HepG2 (cell line): ENCODE measurements around the gene PLEKHG5. TPM values are rescaled to one million over a fixed set of nuclear protein-coding genes. Genes with fewer than 3 reads are reported as not detected.

Source experiments
- ATAC-seq: fragments of 200-7000 bp; cut with Tn5 transposase; 3 replicates; pipeline ENCODE4 v1.9.1; 2020; ENCODE audit warnings: mild to moderate bottlenecking, moderate library complexity
- BruUV-seq: library from RNA; stranded (reverse); fragments of 400-500 nt; replicated peaks from 2 replicates; lab custom pipeline; 2021; lab: Mats Ljungman, UMichigan
- CTCF ChIA-PET: fragments of 300-600 bp; formaldehyde crosslinking; extraction: SDS; loops from one replicate; lab custom pipeline; 2021; ENCODE audit warnings: low total read pairs, inconsistent platforms, low intra/inter-chr PET ratio; lab: Yijun Ruan, JAX
- POLR2A ChIA-PET: fragments of 350-600 bp; sonication (Branson Sonifier 250); formaldehyde crosslinking; loops from one replicate; lab custom pipeline; 2020; ENCODE audit warnings: antibody characterized with exemption, inconsistent platforms; lab: Yijun Ruan, JAX
- DNase-seq: peaks from one replicate; pipeline ENCODE4 v3.0.0-alpha.2; 2015; ENCODE audit warnings: low spot score
- FAIRE-seq: peaks from 3 replicates; lab custom pipeline; 2011; peaks lifted over from hg19 to GRCh38; lab: Jason Lieb, UNC
- H2AFZ ChIP-seq: one replicate; pipeline ENCODE4 v1.6.1; 2011; ENCODE audit warnings: low read length, inconsistent platforms
- H3K27ac ChIP-seq: fragments of 300-600 bp; 3 replicates; pipeline ENCODE4 v1.8.0; 2011; ENCODE audit warnings: mixed run types, mild to moderate bottlenecking, mixed read lengths, low read length, inconsistent platforms; ENCODE audit not compliant: insufficient read depth; ENCODE audit errors: extremely low read length
- H3K27me3 ChIP-seq, 2 experiments: fragments of 200-600 bp in 1 of 2; 2 replicates in 1 of 2; 3 replicates in 1 of 2; pipeline versions ENCODE4 v1.6.0 to v1.8.0; 2011; ENCODE audit warnings: low read length in 2 of 2, mild to moderate bottlenecking in 2 of 2, moderate library complexity in 2 of 2, inconsistent platforms in 1 of 2; ENCODE audit not compliant: insufficient read depth in 2 of 2, control insufficient read depth in 1 of 2
- H3K36me3 ChIP-seq, 2 experiments: fragments of 200-600 bp in 1 of 2; replicated peaks in 1 of 2; 2 replicates in 1 of 2; 3 replicates in 1 of 2; pipeline versions ENCODE4 v1.5.1 to v1.8.0; 2011; ENCODE audit warnings: low read length in 2 of 2, inconsistent platforms in 1 of 2; ENCODE audit not compliant: insufficient read depth in 2 of 2, control insufficient read depth in 1 of 2
- H3K4me1 ChIP-seq: 2 replicates; pipeline ENCODE4 v1.5.1; 2012; ENCODE audit warnings: low read length, inconsistent platforms; ENCODE audit not compliant: insufficient read depth
- H3K4me2 ChIP-seq: 2 replicates; pipeline ENCODE4 v1.6.0; 2011; ENCODE audit warnings: low read depth, low read length, inconsistent platforms
- H3K4me3 ChIP-seq, 3 experiments: fragments of 200-600 bp in 1 of 3; sonication (generic), shearing (Covaris generic) in 1 of 3; replicated peaks in 1 of 3; 2 replicates each; pipeline ENCODE4 v1.5.1; 2011 to 2016; ENCODE audit warnings: low read length in 3 of 3, inconsistent platforms in 2 of 3, low read depth in 2 of 3, mild to moderate bottlenecking in 2 of 3, control low read depth in 1 of 3, mixed read lengths in 1 of 3; ENCODE audit not compliant: insufficient read depth in 1 of 3
- H3K79me2 ChIP-seq: one replicate; pipeline ENCODE4 v1.6.1; 2011; ENCODE audit warnings: low read length, inconsistent platforms; ENCODE audit not compliant: insufficient read depth
- H3K9ac ChIP-seq: 2 replicates; pipeline ENCODE4 v1.6.0; 2011; ENCODE audit warnings: mild to moderate bottlenecking, low read depth, low read length, inconsistent platforms; ENCODE audit not compliant: insufficient read depth
- H3K9me3 ChIP-seq: 2 replicates; pipeline ENCODE4 v1.5.1; 2012; ENCODE audit warnings: mild to moderate bottlenecking, low read length
- H4K20me1 ChIP-seq: 2 replicates; pipeline ENCODE4 v1.6.0; 2011; ENCODE audit warnings: inconsistent platforms, mild to moderate bottlenecking, low read length, moderate library complexity; ENCODE audit not compliant: insufficient read depth
- ELF4 ChIP-seq: sonication (generic); formaldehyde crosslinking; IDR thresholded peaks from 2 replicates; pipeline ENCODE4 v1.5.0; 2020; ENCODE audit warnings: missing genetic modification reagents, mild to moderate bottlenecking, moderate library complexity, borderline replicate concordance
- HOMEZ ChIP-seq: IDR thresholded peaks from 2 replicates; pipeline ENCODE4 v1.6.1; 2016; ENCODE audit warnings: low read depth
- TOE1 ChIP-seq: sonication (generic); formaldehyde crosslinking; IDR thresholded peaks from 2 replicates; pipeline ENCODE4 v1.4.0; 2020; ENCODE audit warnings: mild to moderate bottlenecking, missing genetic modification reagents
- ZNF280D ChIP-seq: sonication (generic); formaldehyde crosslinking; IDR thresholded peaks from 2 replicates; pipeline ENCODE4 v1.5.1; 2020; ENCODE audit warnings: mild to moderate bottlenecking, missing genetic modification reagents
- ZNF33B ChIP-seq: sonication (generic); formaldehyde crosslinking; IDR thresholded peaks from 2 replicates; pipeline ENCODE4 v1.5.1; 2020; ENCODE audit warnings: mild to moderate bottlenecking, missing genetic modification reagents
- ZNF607 ChIP-seq: sonication (generic); formaldehyde crosslinking; IDR thresholded peaks from 2 replicates; pipeline ENCODE4 v1.5.1; 2020; ENCODE audit warnings: missing genetic modification reagents, mild to moderate bottlenecking, borderline replicate concordance
- WGBS: methylation state at CpG from one replicate; pipeline ENCODE4 v1.1.6; 2017; ENCODE audit warnings: low lambda C conversion rate; 5-methylcytosine and 5-hydroxymethylcytosine counted together
- in situ Hi-C: cut with HindIII; loops from 2 replicates; pipeline ENCODE4 v1.10.0; 2017; ENCODE audit warnings: low pct_unique_long_range_greater_than_20kb; ENCODE audit not compliant: extremely low pct_ligation_motif_present
- intact Hi-C: fragments of 100-400 bp; cut with micrococcal nuclease; formaldehyde crosslinking; loops from one replicate; pipeline ENCODE4 v1.10.0; 2022; ENCODE audit not compliant: unreplicated experiment
- polyA plus RNA-seq, 8 experiments: library from polyadenylated mRNA; depleted of rRNA in 3 of 8; stranded (reverse) in 7 of 8; unstranded in 1 of 8; fragments of >200 nt; fragmentation: Illumina TruSeq in 4 of 8; extraction: Trizol in 4 of 8; gene quantifications; 2 replicates each; pipeline versions ENCODE4 v1.2.1 to v1.2.3, GENCODE V29; 2011 to 2016; ENCODE audit warnings: low read depth in 4 of 8, missing spikeins in 1 of 8, mixed read lengths in 1 of 8; ENCODE audit not compliant: insufficient read depth in 1 of 8
- total RNA-seq, 5 experiments: library from RNA; depleted of rRNA; stranded (reverse); fragments of >200 nt; fragmentation: Illumina TruSeq; extraction: Trizol; gene quantifications; 2 replicates each; pipeline ENCODE4 v1.2.3, GENCODE V29; 2016; ENCODE audit warnings: low read depth in 1 of 5

The PLEKHG5 gene
- total and polyA plus RNA-seq, 2 of the 13 experiments (the other 11 are each of a cell fraction or from before 2014, with no cell fraction given), result 1.9 to 3.5 TPM

- TF ChIP-seq ZNF280D (CRISPR knock-in tag) (no peak), ZNF33B (CRISPR knock-in tag) (no peak), HOMEZ (CRISPR knock-in tag) (no peak), ZNF607 (CRISPR knock-in tag) (no peak), ELF4 (CRISPR knock-in tag) (no peak)
These were observed 37.0 kb upstream of the PLEKHG5 start (continued) for GRCh38 chr1:6528492-6528891.

GRCh38 chr1:6526316-6526715, 34.8 kb upstream of the PLEKHG5 start:
- no peaks in the 10 kb centered on the region for H3K9me3 ChIP-seq
- BruUV-seq, result no TSS peak
- ChIA-PET CTCF (no interaction called here), POLR2A (no interaction called here)
- intact Hi-C loops, result no loop called here
- in situ Hi-C loops, result loop anchor here (5.0 kb wide), 1 partner anchor 44 kb away; no protein-coding TSS in a partner anchor
- no peak overlapping the region for H3K4me2 ChIP-seq
- DNase-seq (no peak), ATAC-seq (no peak), FAIRE-seq (no peak)
- H3K36me3 ChIP-seq, result peaks cover 22 to 41% of the 10 kb centered on the region in 2 experiments
- no peaks in the 10 kb centered on the region for H4K20me1 ChIP-seq
- H2AFZ ChIP-seq, result no peak overlapping the region
- no peak overlapping the region for H3K9ac ChIP-seq
- no peaks in the 10 kb centered on the region for H3K79me2 ChIP-seq
- no peak overlapping the region for H3K4me3 ChIP-seq
- WGBS, result 77% methylated on average over 5 of the region's 11 CpGs
- H3K27me3 ChIP-seq, result no peaks in the 10 kb centered on the region
- no peak overlapping the region for H3K27ac ChIP-seq
- no peaks in the 10 kb centered on the region for H3K4me1 ChIP-seq
- TF ChIP-seq TOE1 (CRISPR knock-in tag), result no peak
